ENCODE data around the gene CLTB. TPM values are rescaled to one million over a fixed set of nuclear protein-coding genes. Genes with fewer than 3 reads are reported as not detected.

CLTB gene
- total RNA-seq, 1 donor from 2014 or later, result 117 TPM

GRCh38 chr5:176414704-176415103 lies 1.6 kb downstream of the CLTB start:
- H3K36me3 Mint-ChIP-seq (ENCODE audit: low read depth, unreplicated experiment), result peaks cover 6% of the 10 kb centered on the region
- peak overlapping the region; percentile 86 for H3K4me3 Mint-ChIP-seq (ENCODE audit: unreplicated experiment)
- H3K27ac ChIP-seq (ENCODE audit: low read depth, low read length), result no peak overlapping the region
- FAIRE-seq (no peak), DNase-seq (ENCODE audit: low read depth) (no peak)
- peaks cover 11% of the 10 kb centered on the region for H3K4me1 ChIP-seq (ENCODE audit: insufficient read depth, low read length)
- H3K27ac Mint-ChIP-seq (ENCODE audit: unreplicated experiment), result no peak overlapping the region
- no peak for TF ChIP-seq EZH2 (IDR thresholded peaks at IDR 0.05; ENCODE audit: insufficient read depth, low read length)
- no peak for TF ChIP-seq CTCF (IDR thresholded peaks at IDR 0.05; ENCODE audit: insufficient read depth, low read depth, low read length)
- H3K4me3 ChIP-seq (ENCODE audit: insufficient read depth, low read depth, low read length), result no peak overlapping the region
- peaks cover 28% of the 10 kb centered on the region for H3K79me2 ChIP-seq (ENCODE audit: insufficient read depth, low read length)
- no peaks in the 10 kb centered on the region for H3K9me3 Mint-ChIP-seq (ENCODE audit: unreplicated experiment)
- H2AFZ ChIP-seq (ENCODE audit: low read depth, low read length), result no peak overlapping the region
- H3K9ac ChIP-seq (ENCODE audit: low read length), result no peak overlapping the region
- peaks cover 29% of the 10 kb centered on the region for H3K4me1 Mint-ChIP-seq (ENCODE audit: low read depth, unreplicated experiment)
- H3K9me3 ChIP-seq (ENCODE audit: insufficient read depth, low read depth, low read length), result no peaks in the 10 kb centered on the region
- peaks cover 2% of the 10 kb centered on the region for H3K27me3 ChIP-seq (ENCODE audit: insufficient read depth, low read length)
- H4K20me1 ChIP-seq (ENCODE audit: insufficient read depth, low read length), result peaks cover 54% of the 10 kb centered on the region
- no peak overlapping the region for H3K4me2 ChIP-seq (ENCODE audit: low read length)
- H3K27me3 Mint-ChIP-seq (ENCODE audit: low read depth, unreplicated experiment), result no peaks in the 10 kb centered on the region
- no peaks in the 10 kb centered on the region for H3K36me3 ChIP-seq (ENCODE audit: insufficient read depth, low read length)

GRCh38 chr5:176413709-176414191 lies 2.6 kb downstream of the CLTB start:
- no peaks in the 10 kb centered on the region for H3K9me3 ChIP-seq (ENCODE audit: insufficient read depth, low read depth, low read length)
- no peak overlapping the region for H2AFZ ChIP-seq (ENCODE audit: low read depth, low read length)
- peaks cover 28% of the 10 kb centered on the region for H3K79me2 ChIP-seq (ENCODE audit: insufficient read depth, low read length)
- H3K4me1 ChIP-seq (ENCODE audit: insufficient read depth, low read length), result peaks cover 11% of the 10 kb centered on the region
- H3K4me2 ChIP-seq (ENCODE audit: low read length), result no peak overlapping the region
- H3K4me3 ChIP-seq (ENCODE audit: insufficient read depth, low read depth, low read length), result no peak overlapping the region
- peaks cover 54% of the 10 kb centered on the region for H4K20me1 ChIP-seq (ENCODE audit: insufficient read depth, low read length)
- no peak overlapping the region for H3K9ac ChIP-seq (ENCODE audit: low read length)
- H3K27me3 Mint-ChIP-seq (ENCODE audit: low read depth, unreplicated experiment), result no peaks in the 10 kb centered on the region
- H3K4me3 Mint-ChIP-seq (ENCODE audit: unreplicated experiment), result no peak overlapping the region
- peaks cover under 1% of the 10 kb centered on the region for H3K27me3 ChIP-seq (ENCODE audit: insufficient read depth, low read length)
- no peak overlapping the region for H3K27ac ChIP-seq (ENCODE audit: low read depth, low read length)
- FAIRE-seq (no peak), DNase-seq (ENCODE audit: low read depth) (no peak)
- no peak overlapping the region for H3K27ac Mint-ChIP-seq (ENCODE audit: unreplicated experiment)
- no peaks in the 10 kb centered on the region for H3K36me3 ChIP-seq (ENCODE audit: insufficient read depth, low read length)
- peaks cover 6% of the 10 kb centered on the region for H3K36me3 Mint-ChIP-seq (ENCODE audit: low read depth, unreplicated experiment)
- H3K4me1 Mint-ChIP-seq (ENCODE audit: low read depth, unreplicated experiment), result peaks cover 29% of the 10 kb centered on the region
- no peak for TF ChIP-seq CTCF (IDR thresholded peaks at IDR 0.05; ENCODE audit: insufficient read depth, low read depth, low read length)
- no peak for TF ChIP-seq EZH2 (IDR thresholded peaks at IDR 0.05; ENCODE audit: insufficient read depth, low read length)
- H3K9me3 Mint-ChIP-seq (ENCODE audit: unreplicated experiment), result no peaks in the 10 kb centered on the region

- H3K4me3 Mint-ChIP-seq (ENCODE audit: unreplicated experiment), result no peak overlapping the region
- peaks cover 54% of the 10 kb centered on the region for H4K20me1 ChIP-seq (ENCODE audit: insufficient read depth, low read length)
- no peaks in the 10 kb centered on the region for H3K27me3 Mint-ChIP-seq (ENCODE audit: low read depth, unreplicated experiment)
- H3K4me1 Mint-ChIP-seq (ENCODE audit: low read depth, unreplicated experiment), result peaks cover 28% of the 10 kb centered on the region
- FAIRE-seq, result no peak
- no peak overlapping the region for H3K27ac Mint-ChIP-seq (ENCODE audit: unreplicated experiment)
- no peak overlapping the region for H3K4me2 ChIP-seq (ENCODE audit: low read length)
- H3K4me3 ChIP-seq (ENCODE audit: insufficient read depth, low read depth, low read length), result no peak overlapping the region
- peaks cover 28% of the 10 kb centered on the region for H3K79me2 ChIP-seq (ENCODE audit: insufficient read depth, low read length)
- TF ChIP-seq EZH2 (IDR thresholded peaks at IDR 0.05; ENCODE audit: insufficient read depth, low read length) (no peak), CTCF (IDR thresholded peaks at IDR 0.05; ENCODE audit: insufficient read depth, low read depth, low read length) (no peak)
- H3K27ac ChIP-seq (ENCODE audit: low read depth, low read length), result no peak overlapping the region
- H3K4me1 ChIP-seq (ENCODE audit: insufficient read depth, low read length), result peaks cover 11% of the 10 kb centered on the region
- no peaks in the 10 kb centered on the region for H3K27me3 ChIP-seq (ENCODE audit: insufficient read depth, low read length)
- no peaks in the 10 kb centered on the region for H3K9me3 Mint-ChIP-seq (ENCODE audit: unreplicated experiment)
- peaks cover 6% of the 10 kb centered on the region for H3K36me3 Mint-ChIP-seq (ENCODE audit: low read depth, unreplicated experiment)
- no peak for DNase-seq (ENCODE audit: low read depth)
- H3K36me3 ChIP-seq (ENCODE audit: insufficient read depth, low read length), result no peaks in the 10 kb centered on the region
- no peaks in the 10 kb centered on the region for H3K9me3 ChIP-seq (ENCODE audit: insufficient read depth, low read depth, low read length)
- H2AFZ ChIP-seq (ENCODE audit: low read depth, low read length), result no peak overlapping the region
- H3K9ac ChIP-seq (ENCODE audit: low read length), result no peak overlapping the region
Measured at GRCh38 chr5:176413255-176413565, 3.1 kb downstream of the CLTB start.
